ELF-1 (cell line): ENCODE measurements around the gene MRPL53.

Experiments used
- DNase-seq: peaks from one replicate; pipeline ENCODE4 v3.0.0-alpha.2; 2016; ENCODE audit warnings: low read depth, low spot score

The MRPL53 gene

DNA sequence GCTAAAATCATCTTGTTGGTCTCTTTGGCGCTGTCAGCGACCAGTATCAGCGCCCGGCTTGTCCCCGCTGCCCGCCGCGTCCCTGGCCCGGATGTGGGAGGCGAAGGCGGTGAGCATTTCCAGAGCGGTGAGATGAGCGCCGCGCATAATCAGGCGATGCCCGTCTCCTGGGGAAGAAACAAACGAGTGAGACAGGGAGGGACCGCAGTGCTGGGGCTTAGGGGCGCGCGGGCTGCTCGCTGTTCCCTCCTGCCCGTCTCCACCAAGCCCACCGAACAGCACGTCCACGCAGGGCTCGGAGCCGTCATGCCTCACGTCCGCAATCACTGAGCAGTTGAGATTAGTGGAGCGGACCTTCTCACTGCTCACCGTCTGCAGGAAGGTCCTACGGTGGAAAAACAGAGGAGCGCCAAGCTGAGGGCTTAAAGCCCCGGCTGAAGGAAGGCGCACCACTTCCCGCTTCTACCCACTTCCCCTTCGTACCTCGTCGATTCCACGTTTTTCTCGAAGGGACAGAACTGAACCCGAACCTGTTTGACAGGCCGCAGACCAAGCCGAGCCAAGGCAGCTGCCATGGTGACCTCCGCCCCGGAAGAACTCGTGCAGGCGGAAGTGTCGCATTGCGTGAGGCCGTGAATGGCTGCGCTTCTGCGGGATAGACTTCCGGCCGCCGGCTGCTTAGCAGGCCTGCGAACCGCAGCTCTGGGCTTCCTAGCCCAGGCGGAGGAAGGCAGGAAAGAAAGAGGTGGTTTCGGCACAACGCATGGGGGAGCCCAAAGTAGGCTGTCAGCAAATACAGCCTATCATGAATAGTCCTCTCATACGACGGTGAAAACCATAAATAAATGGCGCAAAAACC lies at the start of gene MRPL53:
Gene MRPL53, minus strand, starts transcription at position 595 of the 859 bp plus-strand sequence. Its CDS starts 20 bp downstream, at position 575.
- peak; percentile 95 for DNase-seq

DNA sequence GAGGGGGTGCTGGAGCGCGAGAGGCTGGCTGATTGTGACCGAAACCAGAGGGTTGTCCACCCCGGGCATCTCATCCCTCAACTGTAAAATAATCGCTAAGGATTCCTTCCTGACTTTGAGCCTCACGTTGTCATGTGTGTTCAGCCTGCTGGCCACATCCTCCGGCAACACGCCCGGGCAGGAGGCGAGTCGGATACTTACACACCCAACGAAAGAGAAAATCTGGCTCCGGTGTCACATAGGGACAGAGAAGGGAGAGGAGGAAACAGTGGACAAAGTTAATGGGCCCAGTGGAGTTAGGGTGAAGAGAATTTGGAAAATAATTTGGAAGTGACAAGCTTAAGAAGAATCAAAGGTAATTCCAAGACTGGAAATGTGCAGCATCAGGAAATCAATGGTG lies 44.2 kb upstream of the MRPL53 start:
- DNase-seq, result no peak

DNA sequence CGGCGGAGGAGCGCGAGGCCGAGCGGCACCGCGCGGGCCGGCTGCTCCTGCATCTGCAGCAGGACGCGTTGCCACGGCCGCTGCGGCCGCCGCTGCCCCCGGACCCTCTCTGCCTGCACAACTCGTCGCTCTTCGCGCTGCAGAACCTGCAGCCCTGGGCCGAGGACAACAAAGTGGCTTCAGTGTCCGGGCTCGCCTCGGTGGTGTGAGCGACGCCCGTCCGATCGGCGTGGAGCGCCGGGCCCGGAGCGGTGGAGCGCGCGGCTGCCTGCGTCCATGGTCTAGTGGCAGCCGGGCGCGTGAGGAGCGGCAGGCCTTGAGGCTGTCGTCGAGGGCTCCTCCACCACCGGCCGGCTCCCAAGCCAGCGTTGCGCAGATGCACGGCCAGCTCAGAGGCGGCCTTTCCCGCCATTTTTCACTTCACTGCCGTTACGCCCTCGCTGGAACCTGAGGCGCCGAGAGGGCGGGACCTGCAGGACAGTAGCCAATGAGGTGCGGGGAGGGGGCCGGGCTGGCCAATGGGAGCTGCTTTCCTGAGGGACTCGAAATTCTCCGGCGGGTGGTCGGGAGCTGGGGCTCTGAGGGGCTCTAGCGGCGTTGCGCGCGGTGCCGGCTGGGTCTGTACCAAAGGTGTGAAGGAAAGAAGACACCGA lies 43.6 kb upstream of the MRPL53 start:
- DNase-seq, result peak; percentile 85

DNA sequence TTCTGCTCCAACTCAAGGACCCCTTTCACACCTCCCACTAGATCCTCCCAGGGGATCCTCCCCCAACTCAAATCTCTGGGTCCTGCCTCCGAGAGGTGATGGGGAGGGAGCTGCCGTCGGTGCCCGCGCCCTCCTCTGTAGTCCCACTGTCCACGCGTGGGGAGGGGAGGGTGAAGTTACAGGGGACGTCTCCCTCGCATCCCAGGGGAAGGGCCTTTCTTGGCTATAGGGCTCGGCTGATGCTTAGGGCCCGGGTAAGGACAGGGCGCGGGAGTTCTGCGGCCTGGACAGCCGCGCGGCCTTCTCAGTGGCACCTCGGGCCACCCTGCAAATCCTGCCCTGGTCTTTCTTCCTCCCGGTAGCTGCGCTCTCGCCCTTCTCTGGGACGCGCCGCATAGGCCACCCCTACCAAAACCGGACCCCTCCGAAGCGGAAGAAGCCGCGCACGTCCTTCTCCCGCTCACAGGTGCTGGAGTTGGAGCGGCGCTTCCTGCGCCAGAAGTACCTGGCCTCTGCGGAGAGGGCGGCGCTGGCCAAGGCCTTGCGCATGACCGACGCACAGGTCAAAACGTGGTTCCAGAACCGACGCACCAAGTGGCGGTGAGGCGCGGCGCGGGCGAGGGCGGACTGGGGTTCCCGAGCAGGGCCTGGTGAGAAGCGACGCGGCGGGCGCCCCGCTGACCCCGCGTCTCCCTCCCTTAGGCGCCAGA lies 42.9 kb upstream of the MRPL53 start:
- peak; percentile 70 for DNase-seq

DNA sequence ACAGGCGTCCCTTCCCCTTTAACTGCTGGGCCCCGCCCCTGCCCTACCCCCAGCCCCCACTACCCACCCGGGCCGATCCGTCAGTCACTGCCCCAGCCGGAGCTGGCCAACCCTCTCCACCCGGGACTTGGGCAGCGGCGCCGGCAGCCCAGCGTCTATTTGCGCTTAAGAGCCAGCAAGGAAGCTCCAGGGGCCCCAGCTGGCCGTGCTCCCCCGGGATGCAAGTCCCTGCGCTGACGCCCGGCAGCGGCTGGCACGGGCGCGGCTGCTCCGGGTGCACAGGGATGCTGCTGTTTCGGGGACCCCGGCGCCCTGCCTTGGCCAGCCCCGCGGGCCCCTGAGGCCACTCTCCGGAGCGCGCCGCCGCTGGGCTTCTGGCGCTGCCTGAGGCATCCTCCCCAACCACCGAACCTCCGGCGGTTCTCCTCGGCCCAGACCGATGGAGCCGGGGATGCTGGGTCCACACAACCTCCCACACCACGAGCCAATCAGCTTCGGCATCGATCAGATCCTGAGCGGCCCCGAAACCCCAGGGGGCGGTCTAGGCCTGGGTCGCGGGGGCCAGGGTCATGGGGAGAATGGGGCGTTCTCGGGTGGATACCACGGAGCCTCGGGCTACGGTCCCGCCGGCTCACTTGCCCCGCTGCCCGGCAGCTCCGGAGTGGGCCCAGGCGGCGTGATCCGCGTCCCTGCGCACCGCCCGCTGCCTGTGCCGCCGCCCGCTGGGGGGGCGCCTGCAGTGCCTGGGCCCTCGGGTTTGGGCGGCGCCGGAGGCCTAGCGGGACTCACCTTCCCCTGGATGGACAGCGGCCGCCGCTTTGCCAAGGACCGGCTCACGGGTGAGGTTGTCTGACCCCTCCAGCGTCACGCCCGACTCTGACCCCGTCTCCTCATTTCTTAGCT lies 42.1 kb upstream of the MRPL53 start, which contains the start of gene TLX2:
Gene TLX2, plus strand, starts transcription at position 83 of the 903 bp plus-strand sequence. Its CDS starts 357 bp downstream, at position 440.
- peak; percentile 34 for DNase-seq

DNA sequence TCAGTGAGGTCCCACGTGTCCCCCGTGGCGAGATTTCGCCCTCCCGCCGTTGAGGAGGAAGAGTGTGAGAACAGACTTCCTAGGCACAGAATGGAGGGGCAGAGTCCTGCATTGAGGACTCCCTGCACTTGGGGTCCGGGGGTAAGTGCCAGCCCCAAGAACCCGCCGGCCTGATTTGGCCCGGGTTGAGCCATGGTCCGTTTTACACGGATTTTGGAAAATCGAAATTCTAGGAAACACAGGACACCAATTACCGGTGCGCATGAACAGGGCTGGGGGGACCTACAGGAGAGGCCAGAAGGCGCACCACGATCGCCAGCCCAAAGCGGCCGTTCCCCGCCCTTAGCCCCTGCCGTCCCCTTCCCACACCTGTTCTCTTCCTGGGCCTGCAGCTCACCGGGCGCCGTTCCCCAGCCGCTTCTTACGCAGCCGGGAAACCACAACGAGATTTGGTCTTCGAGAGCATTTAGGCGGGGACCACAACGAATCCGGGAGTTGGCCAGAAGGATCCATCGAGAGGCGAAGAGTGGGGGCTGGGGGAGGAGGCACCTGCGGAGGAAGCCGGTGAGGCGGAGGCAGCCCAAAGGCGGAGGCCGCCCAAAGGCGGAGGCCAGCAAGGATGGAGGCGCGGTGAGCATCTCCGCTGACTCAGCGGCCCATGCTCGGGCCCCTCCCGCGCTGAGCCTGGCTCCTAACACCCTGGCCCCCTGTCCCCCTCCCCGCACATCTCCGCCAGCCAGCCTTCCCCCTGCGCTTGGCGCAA lies 41.3 kb upstream of the MRPL53 start:
- peak; percentile 45 for DNase-seq

DNA sequence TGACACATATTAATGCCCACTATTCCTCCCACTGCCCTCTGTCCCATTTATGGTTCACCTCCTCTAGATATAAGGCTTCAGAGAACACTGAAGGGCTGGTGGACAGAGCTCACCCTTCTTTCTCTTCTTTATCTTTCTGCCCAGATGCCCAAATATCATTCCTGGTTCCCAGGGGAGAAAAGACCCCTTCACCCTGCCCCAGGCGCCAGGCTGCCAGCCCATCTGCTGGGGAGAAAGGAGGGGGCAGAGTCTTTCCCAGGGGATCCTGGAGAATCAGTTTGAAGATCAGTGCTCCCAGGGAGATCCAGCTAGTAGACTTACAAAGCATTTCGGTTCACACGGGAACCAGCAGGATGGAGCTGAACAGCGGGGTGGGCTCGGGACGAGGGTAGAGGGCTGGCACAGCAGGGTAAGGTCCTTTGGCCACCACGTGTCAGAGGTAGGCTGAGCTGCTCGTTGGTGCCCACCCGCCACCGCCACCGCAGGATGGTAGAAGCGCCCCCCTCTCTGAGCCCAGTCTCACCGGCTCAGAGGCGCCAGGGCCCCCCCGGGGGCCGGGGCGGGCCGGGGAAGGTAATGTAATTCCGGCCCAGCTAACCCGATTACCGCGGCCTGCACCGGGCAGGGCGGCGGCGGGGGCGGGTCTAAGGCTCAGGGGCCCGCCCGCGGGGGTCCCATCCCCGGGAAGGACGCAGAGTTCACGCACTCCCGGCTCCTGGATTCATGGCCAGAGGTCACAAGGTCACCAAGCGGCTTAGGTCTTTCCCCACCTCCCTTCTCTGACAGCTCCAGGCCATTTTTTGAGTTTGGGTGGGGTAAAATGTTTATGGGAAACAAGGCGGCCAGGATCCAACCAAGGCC lies 40.5 kb upstream of the MRPL53 start:
- no peak for DNase-seq

DNA sequence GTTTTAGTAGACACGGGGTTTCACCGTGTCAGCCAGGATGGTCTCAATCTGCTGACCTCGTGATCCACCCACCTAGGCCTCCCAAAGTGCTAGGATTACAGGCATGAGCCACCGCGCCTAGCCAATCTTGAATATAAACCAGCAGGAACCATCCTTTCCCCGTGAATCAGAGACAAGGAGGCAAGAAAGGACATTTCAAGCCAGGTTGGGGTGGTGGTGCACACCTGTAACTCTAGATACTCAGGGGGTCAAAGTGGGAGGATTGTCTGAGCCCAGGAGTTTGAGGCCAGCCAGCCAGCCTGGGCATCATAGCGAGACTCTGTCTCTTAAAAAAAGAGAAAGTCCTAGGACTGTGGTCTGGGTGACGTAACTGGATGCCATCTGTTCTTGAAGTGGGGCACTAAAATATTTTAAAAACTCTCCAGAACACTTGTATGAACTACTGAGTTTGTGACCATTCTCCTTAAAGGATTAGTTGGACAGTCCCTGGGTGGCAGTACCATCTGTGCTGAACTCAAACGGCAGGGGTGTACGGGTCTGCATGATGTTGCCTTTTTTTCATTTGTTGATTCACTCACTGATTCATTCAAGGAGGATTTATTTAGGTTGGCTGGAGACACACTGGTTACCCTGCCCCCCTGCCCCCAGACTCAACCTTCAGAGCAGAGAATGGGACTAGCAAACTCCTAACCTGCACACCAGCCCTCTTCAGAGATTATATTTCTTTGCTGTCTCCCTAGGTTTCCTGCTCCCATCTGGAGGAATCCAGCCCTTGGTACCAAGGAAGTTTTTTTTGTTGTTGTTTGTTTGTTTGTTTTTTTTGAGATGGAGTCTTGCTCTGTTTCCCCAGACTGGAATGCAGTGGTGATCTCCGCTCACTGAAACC lies 38.9 kb upstream of the MRPL53 start:
- no peak for DNase-seq

DNA sequence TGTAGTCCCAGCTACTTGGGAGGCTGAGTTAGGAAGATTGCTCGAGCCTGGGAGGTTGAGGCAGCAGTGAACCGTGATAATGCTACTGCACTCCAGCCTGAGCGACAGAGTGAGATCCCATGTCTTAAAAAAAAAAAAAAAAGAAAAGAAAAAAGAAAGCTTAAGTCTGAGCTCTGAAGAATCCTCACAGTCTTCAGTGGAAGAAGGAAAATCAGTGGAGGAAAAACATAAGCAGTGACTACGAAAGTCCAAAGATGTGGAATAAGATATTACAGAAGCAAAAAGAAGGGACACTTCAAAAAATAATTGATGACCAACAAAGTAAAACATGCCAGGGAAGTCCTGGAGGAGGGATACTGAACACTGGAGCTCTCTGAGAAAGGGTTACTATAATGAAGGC lies 37.8 kb upstream of the MRPL53 start:
- no peak for DNase-seq

DNA sequence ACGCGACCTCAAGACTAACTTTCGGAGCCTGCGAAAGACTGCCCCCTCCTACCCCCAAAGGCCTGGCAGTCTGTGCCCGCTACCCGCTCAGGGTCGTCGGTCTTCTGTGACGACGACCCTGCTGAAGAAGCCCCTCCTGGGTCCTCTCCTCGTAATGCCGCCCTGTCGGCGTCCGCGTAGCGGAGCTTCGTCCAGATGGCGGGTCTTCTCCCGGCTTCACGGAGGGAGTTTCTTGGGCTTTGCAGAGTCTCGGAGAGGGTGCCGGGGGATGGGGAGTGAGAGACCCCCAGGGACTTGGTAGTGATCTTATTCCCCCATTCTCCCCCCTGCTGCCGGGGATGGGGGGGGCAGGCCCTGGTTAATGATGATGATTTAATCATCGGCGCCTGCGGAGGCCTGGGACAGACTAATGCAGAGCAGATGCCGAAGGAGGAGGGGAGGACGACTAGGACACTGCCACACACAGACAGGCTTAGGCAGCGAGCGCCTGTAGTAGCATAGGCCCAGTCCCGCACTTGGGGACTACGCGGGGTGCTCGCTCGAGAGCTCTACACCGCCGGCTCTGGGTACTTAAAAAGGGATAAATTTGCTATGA lies 35.5 kb upstream of the MRPL53 start:
- no peak for DNase-seq

DNA sequence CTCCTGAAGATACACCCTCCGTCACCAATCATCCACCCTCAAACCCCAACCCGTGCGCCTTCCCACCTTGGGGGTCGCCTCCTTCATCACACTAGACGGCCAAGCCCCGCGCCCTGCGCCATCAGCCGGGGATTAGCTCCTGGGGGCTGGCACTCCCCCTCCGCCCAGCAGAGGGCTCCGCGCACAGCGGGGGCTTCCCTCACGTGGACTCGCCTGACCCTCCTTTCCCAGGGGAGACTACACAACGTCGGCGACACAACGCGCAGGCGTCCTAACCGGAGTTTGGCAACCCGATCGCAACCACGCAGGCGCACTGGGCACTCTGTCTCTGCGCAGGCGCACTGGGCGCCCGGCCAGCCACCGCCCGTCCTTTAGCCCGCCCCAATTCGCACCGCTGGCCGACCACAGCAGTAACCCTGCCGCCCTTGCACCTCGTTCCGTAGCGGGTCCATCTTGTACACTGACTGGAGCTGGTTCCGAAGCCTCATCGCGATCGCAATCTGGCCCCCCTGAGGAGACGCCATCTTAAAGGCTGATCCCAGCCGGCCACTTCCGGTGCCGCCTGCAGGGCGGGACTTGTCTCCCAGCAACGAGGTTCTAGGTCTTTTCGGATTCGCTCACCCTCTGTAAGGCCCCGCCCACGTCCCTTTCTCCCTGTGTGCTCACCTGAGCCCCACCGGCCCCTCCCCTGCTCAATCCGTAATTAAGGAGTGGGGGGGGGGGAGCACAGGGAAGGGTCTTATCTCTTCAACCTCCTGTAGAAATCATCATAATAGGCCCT lies 34.9 kb upstream of the MRPL53 start, which contains the start of gene PCGF1:
Gene PCGF1, minus strand, starts transcription at position 551 of the 781 bp plus-strand sequence. Its CDS starts 27 bp downstream, at position 524.
- peak; percentile 99 for DNase-seq

DNA sequence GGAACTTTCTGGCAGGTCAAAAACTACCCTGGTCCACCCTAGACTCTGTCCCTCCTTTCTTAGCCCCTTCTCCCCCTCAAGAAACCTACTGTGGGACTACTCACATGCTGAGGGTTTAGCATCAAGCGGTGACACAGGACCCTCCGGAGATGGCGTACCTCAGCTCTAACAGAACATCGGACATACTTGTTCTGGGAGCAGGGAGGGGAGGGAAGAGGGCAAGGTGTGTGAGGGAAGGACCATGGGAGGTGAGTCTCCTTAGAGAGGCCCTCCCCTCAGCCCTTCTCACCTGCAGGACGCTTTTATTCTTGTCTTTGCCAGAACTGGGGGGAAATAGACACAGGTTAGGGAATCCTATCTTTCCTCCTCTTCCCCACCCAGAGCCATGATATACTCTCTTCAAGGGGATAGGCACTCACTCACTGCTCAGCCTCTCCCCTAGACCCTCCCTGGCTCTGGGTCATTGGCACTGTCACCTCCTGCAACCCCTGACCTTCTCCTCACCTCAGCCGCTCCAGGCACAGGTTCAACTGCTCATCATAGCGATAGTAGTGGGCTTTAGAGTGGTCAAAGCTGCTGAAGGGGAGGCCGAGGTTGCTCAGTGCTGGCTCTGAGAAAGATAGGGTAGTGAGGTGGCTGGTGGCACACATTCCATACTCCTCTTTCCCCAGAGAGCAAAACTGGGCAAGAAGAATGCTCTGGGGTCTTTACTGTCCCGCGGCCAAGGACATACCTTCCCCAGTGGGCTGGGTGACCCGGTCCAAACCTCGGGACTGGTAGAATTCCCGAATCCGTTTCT lies 33.2 kb upstream of the MRPL53 start:
- DNase-seq, result no peak

DNA sequence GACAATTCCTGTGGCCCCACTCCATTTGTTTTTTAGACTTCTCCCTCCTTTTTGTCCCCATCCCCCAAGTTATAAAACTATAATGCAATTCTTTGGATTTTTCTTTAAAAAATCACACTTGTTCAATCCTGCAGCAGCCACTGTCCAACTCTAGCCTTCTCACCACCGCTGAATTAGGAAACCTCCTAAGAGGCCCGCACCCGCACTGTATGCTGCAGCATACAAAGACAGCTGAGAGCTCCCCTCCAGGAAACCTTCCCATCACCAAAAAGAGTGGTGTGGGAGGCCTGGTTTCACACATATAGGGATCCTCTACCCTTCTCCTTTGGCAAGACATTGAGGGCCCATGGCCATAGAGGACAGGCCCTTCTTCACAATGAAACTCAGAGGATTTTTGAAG lies 32.1 kb upstream of the MRPL53 start:
- DNase-seq, result no peak

DNA sequence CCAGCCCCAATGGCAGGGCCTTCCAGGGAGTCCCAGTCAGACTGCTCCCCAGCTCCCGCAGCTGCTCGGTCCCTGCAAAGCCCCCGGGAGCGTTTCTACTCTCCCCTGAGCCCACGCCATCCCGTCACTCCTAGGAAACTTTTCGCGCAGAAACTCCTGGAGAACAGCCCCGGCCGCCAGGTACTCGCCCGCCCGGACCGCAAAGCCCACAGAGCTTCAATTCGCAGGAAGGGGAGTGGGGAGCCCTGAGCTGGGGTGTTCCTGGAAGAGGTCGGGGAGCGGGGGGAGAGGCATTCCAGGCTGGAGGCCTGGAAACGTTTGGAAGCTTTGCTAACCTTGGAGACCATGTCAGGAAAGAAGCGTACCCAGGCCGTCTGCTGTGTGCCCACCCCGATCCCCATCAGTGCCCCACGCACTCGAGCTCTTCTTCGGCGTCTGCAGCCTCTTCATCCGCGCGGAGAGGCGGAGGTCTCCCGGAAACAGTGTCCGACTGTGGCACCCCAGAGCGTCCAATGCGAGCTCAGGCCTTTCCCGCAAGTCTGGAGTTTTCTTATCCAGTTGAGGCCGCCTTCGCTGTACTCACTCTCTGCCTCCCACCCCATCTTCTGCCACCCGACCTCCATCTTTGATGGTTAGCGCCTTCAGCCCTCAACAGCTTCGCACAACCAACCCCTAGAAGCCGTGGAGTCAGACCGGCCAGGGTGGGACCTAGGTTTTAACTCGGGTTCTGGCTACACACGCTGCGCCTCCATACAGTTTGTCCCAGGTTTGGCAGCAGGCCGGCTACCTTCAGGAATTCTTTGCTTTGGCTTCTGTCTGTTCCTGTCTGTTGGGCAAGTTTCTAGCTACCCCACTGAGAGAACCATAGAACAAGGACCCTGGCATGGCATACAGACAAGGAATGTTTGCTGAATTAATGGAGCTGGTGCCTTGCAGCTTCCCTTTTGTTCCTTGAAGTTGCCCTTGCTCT lies 31.3 kb upstream of the MRPL53 start:
- no peak for DNase-seq
